NB4 (cell line): ENCODE measurements around the gene DPF3.

Experiments
- DNase-seq: peaks from one replicate; pipeline ENCODE4 v3.0.0; 2010; ENCODE audit warnings: low read depth
- H3K4me3 ChIP-seq: one replicate; pipeline ENCODE4 v1.5.1; 2011; ENCODE audit warnings: mild to moderate bottlenecking, low read depth, low read length, moderate library complexity
- CTCF ChIP-seq: IDR thresholded peaks from one replicate; pipeline ENCODE4 v1.5.1; 2012; ENCODE audit warnings: low read depth, low read length
- MYC ChIP-seq: IDR thresholded peaks from 2 replicates; pipeline ENCODE4 v1.6.1; 2011; ENCODE audit warnings: low read depth, low read length
- POLR2A ChIP-seq: IDR thresholded peaks from 2 replicates; pipeline ENCODE4 v1.6.1; 2011; ENCODE audit warnings: mild to moderate bottlenecking; ENCODE audit not compliant: insufficient read length; ENCODE audit errors: extremely low read depth
- TF ChIP-seq, protein P1 (sequence below): IDR thresholded peaks from 2 replicates; pipeline ENCODE4 v1.6.1; 2011; ENCODE audit warnings: low read depth, low read length

DPF3 gene

GRCh38 chr14:72638021-72638420 is 255.9 kb downstream of the DPF3 start:
- no peak for DNase-seq
- TF ChIP-seq, protein P1, sequence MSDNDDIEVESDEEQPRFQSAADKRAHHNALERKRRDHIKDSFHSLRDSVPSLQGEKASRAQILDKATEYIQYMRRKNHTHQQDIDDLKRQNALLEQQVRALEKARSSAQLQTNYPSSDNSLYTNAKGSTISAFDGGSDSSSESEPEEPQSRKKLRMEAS: no peak
- no peak for TF ChIP-seq MYC
- TF ChIP-seq POLR2A: no peak
- no peak for TF ChIP-seq CTCF
- H3K4me3 ChIP-seq: no peak overlapping the region

DNA sequence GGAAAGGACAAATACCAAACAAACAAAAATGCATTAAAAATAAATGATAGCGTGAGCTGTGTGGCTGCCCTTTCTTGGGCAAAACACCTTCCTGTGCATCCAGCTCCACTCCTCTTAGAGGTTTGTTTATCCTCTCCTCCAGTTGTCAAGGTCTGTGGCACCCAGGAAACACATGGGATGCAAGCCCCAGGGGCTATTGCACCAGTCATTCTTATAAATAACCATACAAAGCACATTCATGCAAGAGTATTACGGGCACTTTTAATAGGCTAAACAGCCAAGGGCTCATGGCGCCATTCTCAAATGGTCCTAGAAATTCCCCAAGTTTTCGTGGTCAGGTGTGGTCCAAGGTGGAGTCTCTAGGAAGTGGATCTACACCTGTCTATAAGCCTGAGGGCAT is 257.0 kb downstream of the DPF3 start:
- H3K4me3 ChIP-seq: no peak overlapping the region
- no peak for DNase-seq
- TF ChIP-seq CTCF: no peak
- TF ChIP-seq MYC: no peak
- TF ChIP-seq, protein P1: no peak
- TF ChIP-seq POLR2A: no peak

DNA sequence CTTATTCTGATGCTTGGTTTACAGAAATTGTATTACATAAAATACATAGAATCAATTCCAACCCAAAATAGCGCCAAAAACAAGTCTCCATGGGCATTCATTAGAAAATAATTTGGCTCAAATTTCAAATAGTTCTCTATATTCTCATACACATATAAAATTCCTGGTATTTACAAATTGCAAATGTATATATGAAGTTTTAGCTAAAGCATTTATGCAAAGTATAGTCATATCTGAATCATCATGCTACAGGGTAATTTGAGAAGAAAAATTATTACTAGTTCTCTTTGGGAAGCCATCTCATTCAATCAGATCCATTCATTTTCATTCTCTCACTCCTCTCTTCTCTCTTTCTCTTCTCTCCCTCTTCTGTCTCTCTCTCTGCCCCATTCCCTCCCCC is 257.8 kb downstream of the DPF3 start:
- DNase-seq: no peak
- no peak for TF ChIP-seq CTCF
- TF ChIP-seq POLR2A: no peak
- TF ChIP-seq MYC: no peak
- TF ChIP-seq, protein P1: no peak
- no peak overlapping the region for H3K4me3 ChIP-seq

DNA sequence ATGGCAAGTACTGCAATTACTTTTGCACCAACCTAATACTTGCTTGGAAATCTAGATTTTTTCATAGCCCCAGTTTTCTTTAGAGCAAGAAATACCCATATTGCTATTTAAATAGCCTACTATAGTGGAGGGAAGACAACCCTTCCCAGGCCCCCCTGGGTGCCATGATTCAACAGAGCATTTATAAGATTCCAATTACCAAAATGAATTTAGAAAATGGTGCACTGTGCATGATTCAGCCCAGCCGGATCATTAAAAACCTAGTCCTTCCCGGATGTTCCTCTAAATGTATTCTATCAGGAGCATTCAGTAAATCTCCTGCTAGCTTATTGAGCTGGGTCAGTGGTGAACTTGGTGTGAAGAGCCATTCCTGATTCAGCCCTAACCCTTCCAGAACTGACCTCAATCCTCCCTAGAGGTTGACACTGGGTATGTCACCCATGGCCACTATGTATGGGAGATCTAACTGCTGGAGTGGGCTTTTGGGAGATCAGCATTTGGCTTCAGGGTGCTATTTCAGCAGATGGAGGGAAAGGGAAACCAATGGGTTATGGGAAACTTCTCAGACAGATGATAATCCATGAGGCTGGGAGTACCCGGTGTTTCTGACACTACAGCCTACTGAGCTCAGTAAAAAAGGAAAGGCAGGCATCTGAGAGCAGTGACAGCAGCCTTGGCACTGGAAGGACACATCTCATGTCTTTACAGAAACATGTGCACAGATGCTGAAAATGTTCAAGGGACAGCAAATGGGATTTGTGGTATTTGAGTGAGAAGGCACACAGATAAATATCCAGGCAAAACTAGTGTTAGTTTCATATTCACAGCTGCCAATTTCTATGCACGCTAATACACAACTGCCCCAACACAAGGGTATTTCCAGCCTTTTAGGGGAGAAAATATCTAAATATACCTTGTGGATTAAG is 258.9 kb downstream of the DPF3 start:
- H3K4me3 ChIP-seq: no peak overlapping the region
- no peak for TF ChIP-seq MYC
- TF ChIP-seq, protein P1: no peak
- no peak for TF ChIP-seq CTCF
- no peak for TF ChIP-seq POLR2A
- DNase-seq: no peak

- TF ChIP-seq CTCF: no peak
Measured at GRCh38 chr14:72633551-72633950, 260.4 kb downstream of the DPF3 start.

GRCh38 chr14:72632727-72633126 is 261.2 kb downstream of the DPF3 start:
- no peak for TF ChIP-seq MYC
- TF ChIP-seq, protein P1: no peak
- TF ChIP-seq CTCF: no peak
- TF ChIP-seq POLR2A: no peak
- H3K4me3 ChIP-seq: no peak overlapping the region
- DNase-seq: no peak

More at GRCh38 chr14:72633551-72633950, 260.4 kb downstream of the DPF3 start:
- DNase-seq: no peak
- H3K4me3 ChIP-seq: no peak overlapping the region
